HG03103 (cell line): ENCODE measurements around the gene PPARA.
"Not testable (repeated sequence)": the region's sequence is repeated elsewhere in the genome, so short reads cannot be mapped to it uniquely, and the experiment has no call there.

Source experiments
- ATAC-seq: cut with Tn5 transposase; IDR thresholded peaks from one replicate; pipeline ENCODE4 v1.9.1; 2021; ENCODE audit warnings: low read depth; ENCODE audit not compliant: unreplicated experiment

Gene PPARA

GRCh38 chr22:46262449-46263215 lies 112.3 kb downstream of the PPARA start:
- no peak for ATAC-seq

- no peak for ATAC-seq
Measured at GRCh38 chr22:46263216-46263590, 112.9 kb downstream of the PPARA start, which contains the start of gene PKDREJ. PKDREJ (minus strand) TSS chr22:46263343; CDS start chr22:46263322, 21 bp downstream.

- not testable (repeated sequence) for ATAC-seq
Measured at GRCh38 chr22:46264520-46264919, 114.2 kb downstream of the PPARA start.

- ATAC-seq: not testable (repeated sequence)
Measured at GRCh38 chr22:46265627-46266026, 115.3 kb downstream of the PPARA start.

- ATAC-seq: no peak
Measured at GRCh38 chr22:46267431-46268279, 117.3 kb downstream of the PPARA start, which contains the start of gene TTC38. TTC38 (plus strand) TSS chr22:46268008; CDS start chr22:46268040, 32 bp downstream.

- no peak for ATAC-seq
Measured at GRCh38 chr22:46269564-46269963, 119.2 kb downstream of the PPARA start.

GRCh38 chr22:46272196-46272595 lies 121.9 kb downstream of the PPARA start:
- no peak for ATAC-seq

- no peak for ATAC-seq
Measured at GRCh38 chr22:46272762-46273431, 122.6 kb downstream of the PPARA start.

GRCh38 chr22:46273432-46274148 lies 123.3 kb downstream of the PPARA start:
- ATAC-seq: no peak

GRCh38 chr22:46274381-46274780 lies 124.1 kb downstream of the PPARA start:
- ATAC-seq: no peak

GRCh38 chr22:46275455-46276122 lies 125.3 kb downstream of the PPARA start:
- ATAC-seq: no peak

GRCh38 chr22:46276563-46276962 lies 126.2 kb downstream of the PPARA start:
- no peak for ATAC-seq

- ATAC-seq: no peak
Measured at GRCh38 chr22:46278656-46279645, 128.6 kb downstream of the PPARA start.

- ATAC-seq: no peak
Measured at GRCh38 chr22:46280063-46280817, 129.9 kb downstream of the PPARA start.

GRCh38 chr22:46280999-46281623 lies 130.8 kb downstream of the PPARA start:
- no peak for ATAC-seq

GRCh38 chr22:46281866-46282678 lies 131.7 kb downstream of the PPARA start:
- no peak for ATAC-seq

- no peak for ATAC-seq
Measured at GRCh38 chr22:46286006-46286405, 135.7 kb downstream of the PPARA start.
